ENCODE results near the gene FRZB.

Gene FRZB

DNA sequence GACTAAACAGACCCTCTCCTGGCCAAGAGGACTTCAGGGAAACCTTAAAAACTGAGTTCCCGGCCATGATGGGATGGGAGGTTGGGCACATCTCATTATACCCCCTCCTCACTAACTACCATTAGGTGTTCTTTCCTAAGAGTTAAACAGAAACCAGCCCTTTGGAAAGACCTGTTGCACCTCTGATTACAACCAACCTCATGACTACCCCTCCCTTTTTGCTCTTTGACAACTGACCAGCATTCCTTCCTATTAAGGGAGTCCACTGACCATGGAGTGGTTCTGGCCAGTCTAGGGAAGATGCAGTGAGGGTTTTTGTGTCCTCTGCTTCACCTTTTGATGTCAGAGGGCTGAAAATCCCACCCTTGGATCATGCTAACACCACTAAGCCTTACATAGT is 44.5 kb upstream of the FRZB start:
- TF ChIP-seq, protein P1, sequence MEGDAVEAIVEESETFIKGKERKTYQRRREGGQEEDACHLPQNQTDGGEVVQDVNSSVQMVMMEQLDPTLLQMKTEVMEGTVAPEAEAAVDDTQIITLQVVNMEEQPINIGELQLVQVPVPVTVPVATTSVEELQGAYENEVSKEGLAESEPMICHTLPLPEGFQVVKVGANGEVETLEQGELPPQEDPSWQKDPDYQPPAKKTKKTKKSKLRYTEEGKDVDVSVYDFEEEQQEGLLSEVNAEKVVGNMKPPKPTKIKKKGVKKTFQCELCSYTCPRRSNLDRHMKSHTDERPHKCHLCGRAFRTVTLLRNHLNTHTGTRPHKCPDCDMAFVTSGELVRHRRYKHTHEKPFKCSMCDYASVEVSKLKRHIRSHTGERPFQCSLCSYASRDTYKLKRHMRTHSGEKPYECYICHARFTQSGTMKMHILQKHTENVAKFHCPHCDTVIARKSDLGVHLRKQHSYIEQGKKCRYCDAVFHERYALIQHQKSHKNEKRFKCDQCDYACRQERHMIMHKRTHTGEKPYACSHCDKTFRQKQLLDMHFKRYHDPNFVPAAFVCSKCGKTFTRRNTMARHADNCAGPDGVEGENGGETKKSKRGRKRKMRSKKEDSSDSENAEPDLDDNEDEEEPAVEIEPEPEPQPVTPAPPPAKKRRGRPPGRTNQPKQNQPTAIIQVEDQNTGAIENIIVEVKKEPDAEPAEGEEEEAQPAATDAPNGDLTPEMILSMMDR (conservative IDR thresholded peaks at IDR 0.05) = no peak
- H3K27ac ChIP-seq = no peak overlapping the region

DNA sequence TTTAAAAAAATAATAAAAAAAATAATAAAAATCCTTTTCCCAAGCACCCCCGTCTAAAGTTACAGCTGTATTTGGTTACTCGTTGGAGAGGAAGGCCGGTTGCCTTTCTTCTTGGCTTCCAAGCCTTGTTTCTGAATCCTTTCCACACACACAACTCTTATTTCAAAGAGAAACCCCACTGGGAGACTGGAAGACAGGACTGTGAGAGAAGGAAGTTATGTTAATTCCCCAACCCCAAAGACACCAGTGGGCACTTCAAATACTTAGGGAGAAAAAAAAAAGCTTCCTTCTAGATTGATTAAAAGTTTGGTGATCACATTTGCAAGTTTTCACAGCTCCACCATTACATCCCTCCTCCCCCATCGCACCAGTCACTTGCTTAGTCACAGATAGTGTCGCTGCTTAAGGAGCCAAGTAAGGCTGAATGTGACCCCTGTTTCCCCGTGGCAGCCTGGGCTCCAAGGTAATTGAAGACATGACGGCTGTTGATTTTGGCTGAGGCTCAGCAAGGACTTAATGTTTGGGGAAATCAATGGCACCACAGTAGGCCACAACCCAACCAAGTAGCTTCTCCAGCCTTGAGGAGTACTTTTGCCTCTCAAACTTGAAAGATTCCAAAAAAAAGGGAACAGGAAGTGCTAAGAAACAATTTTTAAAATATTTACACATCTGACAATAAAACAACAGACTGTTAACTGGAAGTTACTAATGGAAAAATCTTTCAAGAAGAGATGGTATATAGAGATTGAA is 40.8 kb upstream of the FRZB start:
- H3K27ac ChIP-seq = no peak overlapping the region
- TF ChIP-seq, protein P1 (conservative IDR thresholded peaks at IDR 0.05) = no peak

DNA sequence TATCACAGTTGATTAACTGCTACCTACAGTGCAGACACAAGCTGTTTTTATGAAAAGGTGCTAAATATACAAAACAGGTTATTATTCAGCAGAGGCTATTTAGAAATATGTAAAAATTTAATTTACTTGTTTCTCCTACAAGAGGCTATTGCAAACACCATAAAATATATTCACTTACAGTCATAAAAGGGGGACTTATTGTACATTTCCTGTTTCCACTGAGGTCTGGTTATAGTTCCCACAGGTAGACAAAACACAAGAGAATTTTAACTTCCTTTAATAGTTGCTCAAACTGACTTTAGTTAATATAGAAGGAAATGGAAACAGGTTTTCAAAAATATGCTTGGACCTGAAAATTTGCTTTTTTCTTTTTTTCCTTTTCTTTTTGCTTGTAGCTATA is 40.0 kb upstream of the FRZB start:
- TF ChIP-seq, protein P1 (conservative IDR thresholded peaks at IDR 0.05) = no peak

DNA sequence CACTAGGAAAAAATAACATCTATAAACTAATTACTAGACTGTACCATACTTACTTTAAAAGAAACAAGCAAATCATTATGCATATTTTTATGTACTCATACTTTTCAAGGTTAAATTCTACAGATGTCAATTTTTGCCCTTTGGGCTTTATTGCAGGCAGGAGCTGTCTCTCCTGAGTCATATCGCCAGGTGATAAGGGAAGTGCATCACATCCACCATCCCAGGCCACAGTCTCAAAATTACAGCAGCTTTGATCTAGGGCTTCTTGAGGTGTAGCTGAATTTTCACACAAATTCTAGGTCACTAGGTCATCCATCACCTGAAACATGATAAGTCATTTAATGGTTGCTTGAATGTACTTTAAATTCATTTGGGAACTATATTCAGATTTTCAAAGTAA is 38.4 kb upstream of the FRZB start:
- TF ChIP-seq, protein P1 (conservative IDR thresholded peaks at IDR 0.05) = no peak

More for the DNA sequence above, 40.0 kb upstream of the FRZB start:
- no peak overlapping the region for H3K27ac ChIP-seq

GRCh38 chr2:182903566-182903965 is 37.1 kb upstream of the FRZB start:
- TF ChIP-seq, protein P1 (conservative IDR thresholded peaks at IDR 0.05) = no peak
- no peak overlapping the region for H3K27ac ChIP-seq

More for the DNA sequence above, 38.4 kb upstream of the FRZB start:
- H3K27ac ChIP-seq = no peak overlapping the region

DNA sequence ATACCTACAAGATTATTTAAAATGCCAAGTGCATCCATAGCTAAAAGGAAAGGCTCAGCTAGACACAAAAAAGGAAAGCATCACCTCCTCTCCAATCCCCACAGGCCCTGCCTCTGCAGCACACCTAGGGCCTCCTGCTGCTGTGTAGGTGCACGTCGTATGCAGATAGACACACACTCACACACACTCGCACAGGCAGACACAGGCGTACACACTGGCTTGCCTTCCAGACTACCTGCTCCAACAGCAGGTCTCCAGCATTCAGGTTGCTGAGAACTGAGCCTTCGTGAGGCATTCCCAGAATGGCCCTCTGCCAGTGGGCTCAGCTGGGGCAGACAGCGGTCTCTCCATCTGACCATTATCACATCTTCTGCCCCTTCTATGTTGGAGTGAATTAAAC is 35.3 kb upstream of the FRZB start:
- H3K27ac ChIP-seq = no peak overlapping the region
- TF ChIP-seq, protein P1 (conservative IDR thresholded peaks at IDR 0.05) = no peak

DNA sequence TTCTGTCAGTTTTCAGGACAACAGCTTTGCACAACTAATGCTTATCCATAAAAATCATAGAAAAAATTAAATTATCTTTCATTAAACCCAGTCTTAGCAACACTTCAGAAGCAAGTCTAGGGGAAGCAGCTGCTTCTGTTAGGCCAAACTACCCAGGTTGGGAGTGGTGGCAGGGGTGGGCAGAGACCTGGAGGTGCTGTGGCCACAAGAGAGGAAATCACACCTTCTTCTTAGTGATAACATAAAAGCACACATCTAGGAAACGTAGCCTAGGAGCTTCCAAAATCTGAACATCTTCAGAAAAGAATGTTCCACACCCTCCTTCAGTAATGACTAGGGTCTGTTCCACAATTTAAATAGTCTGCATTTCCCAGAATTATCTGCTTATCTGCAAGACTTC is 32.3 kb upstream of the FRZB start:
- TF ChIP-seq, protein P1 (conservative IDR thresholded peaks at IDR 0.05) = no peak
- no peak overlapping the region for H3K27ac ChIP-seq

Measured in VCaP (cell line).